Activated T-helper 1 cell treated with Interleukin-2 at 50 U/mL for 16 hours (primary cell): ENCODE data around the gene VKORC1.
"Not testable (repeated sequence)": the region's sequence is repeated elsewhere in the genome, so short reads cannot be mapped to it uniquely, and the experiment has no call there.

ENCODE experiments used
- DNase-seq: peaks from one replicate; pipeline ENCODE4 v3.0.0-alpha.2; 2020; ENCODE audit warnings: low read depth

The VKORC1 gene

GRCh38 chr16:31107465-31107867 is 12.9 kb upstream of the VKORC1 start:
- DNase-seq = no peak

- no peak for DNase-seq
Observed at GRCh38 chr16:31106509-31107464, 12.2 kb upstream of the VKORC1 start.

GRCh38 chr16:31105677-31106213 is 11.1 kb upstream of the VKORC1 start:
- peak; percentile 52 for DNase-seq

GRCh38 chr16:31100876-31101641 is 6.5 kb upstream of the VKORC1 start:
- not testable (repeated sequence) for DNase-seq

- no peak for DNase-seq
Observed at GRCh38 chr16:31099860-31100638, 5.5 kb upstream of the VKORC1 start.

GRCh38 chr16:31094088-31094423 is 541 bp downstream of the VKORC1 start:
- DNase-seq = no peak

- no peak for DNase-seq
Observed at GRCh38 chr16:31093132-31093703, 1.4 kb downstream of the VKORC1 start.

GRCh38 chr16:31092330-31092729 is 2.3 kb downstream of the VKORC1 start:
- DNase-seq = no peak

GRCh38 chr16:31090540-31090939 is 4.1 kb downstream of the VKORC1 start:
- DNase-seq = no peak

GRCh38 chr16:31089199-31089598 is 5.4 kb downstream of the VKORC1 start:
- DNase-seq = no peak

GRCh38 chr16:31088459-31089183 is 6.0 kb downstream of the VKORC1 start, which contains the start of gene PRSS53:
TSS of gene PRSS53 (minus strand) at chr16:31088943. CDS start at chr16:31088809, 134 bp downstream.
- no peak for DNase-seq

- DNase-seq = no peak
Observed at GRCh38 chr16:31087971-31088370, 6.6 kb downstream of the VKORC1 start.

- DNase-seq = no peak
Observed at GRCh38 chr16:31087481-31087880, 7.1 kb downstream of the VKORC1 start.

GRCh38 chr16:31086629-31086906 is 8.0 kb downstream of the VKORC1 start:
- no peak for DNase-seq

GRCh38 chr16:31085873-31086628 is 8.5 kb downstream of the VKORC1 start:
- DNase-seq = no peak

GRCh38 chr16:31085411-31085810 is 9.2 kb downstream of the VKORC1 start:
- DNase-seq = no peak

GRCh38 chr16:31084584-31085302 is 9.9 kb downstream of the VKORC1 start:
- no peak for DNase-seq

- DNase-seq = no peak
Observed at GRCh38 chr16:31083981-31084380, 10.6 kb downstream of the VKORC1 start.

- no peak for DNase-seq
Observed at GRCh38 chr16:31083556-31083955, 11.0 kb downstream of the VKORC1 start.

- DNase-seq = no peak
Observed at GRCh38 chr16:31083081-31083480, 11.5 kb downstream of the VKORC1 start.
